Neural cell (in vitro differentiated cells): ENCODE results near the gene RCHY1.

Source experiments
- TAF1 ChIP-seq: IDR thresholded peaks from 2 replicates; pipeline ENCODE4 v1.6.1; 2012; ENCODE audit warnings: low read depth
- TF ChIP-seq, protein P1 (sequence below): fragments of 450-650 bp; IDR thresholded peaks from 2 replicates; pipeline ENCODE4 v1.5.1; 2014; ENCODE audit warnings: antibody characterized with exemption, mild to moderate bottlenecking, moderate library complexity; ENCODE audit not compliant: poor library complexity, severe bottlenecking

DNA sequence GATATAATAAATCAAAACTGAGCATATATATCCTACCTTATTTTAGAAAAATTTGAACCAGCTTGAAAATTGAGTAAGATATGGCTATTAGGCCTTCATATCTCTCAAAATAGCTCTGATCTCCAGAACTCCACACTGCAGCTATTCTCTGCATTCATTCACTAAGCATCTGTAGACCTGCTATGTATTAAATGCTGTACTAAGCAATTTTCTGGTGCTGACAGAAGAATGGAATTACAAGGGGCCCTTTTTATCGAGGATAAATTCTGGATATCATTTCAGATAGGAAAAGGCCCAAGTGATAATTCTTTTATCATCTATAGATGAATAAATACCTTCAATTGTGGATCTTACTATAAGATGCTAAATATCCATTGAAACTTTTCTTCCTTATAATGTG, 1.9 kb upstream of the RCHY1 start:
- TF ChIP-seq, protein P1, sequence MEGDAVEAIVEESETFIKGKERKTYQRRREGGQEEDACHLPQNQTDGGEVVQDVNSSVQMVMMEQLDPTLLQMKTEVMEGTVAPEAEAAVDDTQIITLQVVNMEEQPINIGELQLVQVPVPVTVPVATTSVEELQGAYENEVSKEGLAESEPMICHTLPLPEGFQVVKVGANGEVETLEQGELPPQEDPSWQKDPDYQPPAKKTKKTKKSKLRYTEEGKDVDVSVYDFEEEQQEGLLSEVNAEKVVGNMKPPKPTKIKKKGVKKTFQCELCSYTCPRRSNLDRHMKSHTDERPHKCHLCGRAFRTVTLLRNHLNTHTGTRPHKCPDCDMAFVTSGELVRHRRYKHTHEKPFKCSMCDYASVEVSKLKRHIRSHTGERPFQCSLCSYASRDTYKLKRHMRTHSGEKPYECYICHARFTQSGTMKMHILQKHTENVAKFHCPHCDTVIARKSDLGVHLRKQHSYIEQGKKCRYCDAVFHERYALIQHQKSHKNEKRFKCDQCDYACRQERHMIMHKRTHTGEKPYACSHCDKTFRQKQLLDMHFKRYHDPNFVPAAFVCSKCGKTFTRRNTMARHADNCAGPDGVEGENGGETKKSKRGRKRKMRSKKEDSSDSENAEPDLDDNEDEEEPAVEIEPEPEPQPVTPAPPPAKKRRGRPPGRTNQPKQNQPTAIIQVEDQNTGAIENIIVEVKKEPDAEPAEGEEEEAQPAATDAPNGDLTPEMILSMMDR, result no peak
- TF ChIP-seq TAF1, result no peak
